Activated CD8-positive, alpha-beta memory T cell treated with anti-CD3 and anti-CD28 coated beads, Interleukin-2, amount 50 U/mL, for 1 hour (primary cell): ENCODE data around the gene ATRNL1.
"Not testable (repeated sequence)": the region's sequence is repeated elsewhere in the genome, so short reads cannot be mapped to it uniquely, and the experiment has no call there.

ENCODE experiments used
- DNase-seq: peaks from one replicate; pipeline ENCODE4 v3.0.0-alpha.2; 2020; ENCODE audit errors: extremely low read depth

Gene ATRNL1

DNA sequence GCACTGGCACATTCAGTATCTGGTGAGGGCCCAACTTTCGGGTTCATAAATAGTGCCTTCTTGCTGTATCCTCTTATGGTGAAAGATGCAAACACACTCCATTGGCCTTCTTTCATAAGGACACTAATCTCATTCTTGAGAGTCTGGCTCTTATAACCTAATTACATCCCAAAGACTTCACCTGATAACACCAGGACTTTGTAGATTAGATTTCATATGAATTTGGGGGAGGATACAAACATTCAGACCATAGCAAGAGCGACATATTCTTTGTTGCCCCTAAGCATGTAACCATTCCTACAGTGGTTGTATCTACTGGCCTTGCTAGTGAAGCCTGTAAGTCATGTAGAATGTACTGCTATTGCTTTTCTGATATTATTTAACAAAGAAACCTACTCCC lies 654.6 kb downstream of the ATRNL1 start:
- DNase-seq: no peak

DNA sequence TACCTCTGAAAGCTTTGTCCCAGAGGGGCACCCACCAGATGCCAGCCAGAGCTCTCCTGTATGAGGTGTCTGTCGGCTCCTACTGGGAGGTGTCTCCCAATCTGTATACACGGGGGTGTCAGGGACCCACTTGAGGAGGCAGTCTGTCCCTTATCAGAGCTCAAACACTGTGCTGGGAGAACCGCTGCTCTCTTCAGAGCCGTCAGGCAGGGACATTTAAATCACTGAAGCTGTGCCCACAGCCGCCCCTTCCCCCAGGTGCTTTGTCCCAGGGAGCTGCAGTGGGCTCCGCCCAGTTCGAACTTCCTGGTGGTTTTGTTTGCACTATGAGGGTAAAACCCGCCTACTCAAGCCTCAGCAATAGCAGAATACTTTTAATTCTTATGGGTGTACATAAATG lies 665.3 kb downstream of the ATRNL1 start:
- not testable (repeated sequence) for DNase-seq

DNA sequence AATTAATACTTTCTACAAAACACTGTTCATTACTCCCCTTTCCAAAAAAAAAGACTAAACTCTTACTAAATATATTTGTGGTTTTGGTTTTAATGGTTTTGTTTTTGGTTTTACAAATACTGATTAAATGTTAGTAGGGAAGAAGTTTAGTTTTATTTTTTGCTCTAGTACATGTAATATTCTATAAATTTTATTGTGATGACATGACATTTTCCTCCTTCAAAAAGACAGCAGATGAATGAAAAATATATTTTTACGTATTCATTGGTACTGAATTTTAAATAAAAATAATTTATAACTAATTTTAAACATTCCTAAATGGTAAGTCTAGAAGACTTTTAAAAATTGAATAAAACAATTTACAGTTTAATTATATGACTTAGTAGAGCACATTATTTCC lies 667.0 kb downstream of the ATRNL1 start:
- no peak for DNase-seq

GRCh38 chr10:115761166-115761565 lies 668.0 kb downstream of the ATRNL1 start:
- no peak for DNase-seq

DNA sequence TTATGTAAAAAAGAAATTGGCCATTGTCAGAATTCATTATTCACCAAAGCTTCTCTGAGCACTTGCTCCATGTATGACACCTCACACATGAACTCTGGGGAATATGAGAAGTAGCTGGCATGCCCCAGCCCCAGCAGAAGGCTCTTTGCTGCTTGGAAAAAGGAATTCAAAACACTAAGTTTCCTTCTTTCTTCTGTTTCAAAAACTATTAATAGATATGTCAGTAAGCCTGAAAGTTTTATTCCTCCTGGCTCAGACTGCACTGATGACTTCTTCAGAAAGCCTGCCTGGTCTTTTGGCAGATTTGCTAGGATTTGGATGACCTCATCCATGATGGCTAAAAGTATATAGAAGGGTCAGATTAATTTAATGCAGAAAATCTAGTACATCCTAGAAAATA lies 668.9 kb downstream of the ATRNL1 start:
- DNase-seq: no peak

- DNase-seq: no peak
Observed at GRCh38 chr10:115771755-115772154, 678.6 kb downstream of the ATRNL1 start.

DNA sequence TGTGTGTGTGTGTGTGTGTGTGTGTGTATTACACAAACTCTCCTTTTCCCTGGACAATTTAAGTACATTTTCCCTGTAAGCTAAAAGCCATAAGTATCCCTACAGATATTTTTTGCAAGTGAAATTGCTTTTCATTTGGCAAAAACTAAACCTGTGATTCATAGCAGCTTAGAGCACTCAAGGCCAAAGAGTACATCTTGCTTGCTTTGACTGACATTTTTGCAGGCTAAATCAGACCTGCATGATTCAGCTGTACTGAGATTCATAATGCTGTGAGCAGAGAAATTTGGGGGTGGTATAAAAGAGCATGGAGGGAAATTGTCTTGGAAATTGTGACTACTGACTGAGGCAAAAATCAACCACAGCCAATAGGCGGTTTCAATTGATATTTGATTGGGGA lies 679.4 kb downstream of the ATRNL1 start:
- DNase-seq: no peak

DNA sequence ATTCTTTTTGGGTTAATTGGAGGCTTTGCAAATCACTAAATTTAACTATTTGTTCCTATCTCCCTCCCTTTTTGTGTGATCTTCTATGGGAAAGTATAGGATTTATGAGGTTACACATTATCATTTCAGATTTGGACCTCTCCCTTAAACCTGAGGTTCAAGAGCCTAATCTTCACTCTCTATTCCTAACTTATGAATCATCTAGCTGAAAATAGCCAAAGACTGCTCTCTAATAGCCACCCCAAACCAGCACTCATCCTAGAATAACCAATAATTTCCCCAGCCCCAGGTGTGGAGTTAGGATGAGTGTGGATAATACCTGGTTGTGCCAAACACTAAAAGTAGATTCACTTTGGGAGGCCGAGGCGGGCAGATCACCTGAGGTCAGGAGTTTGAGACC lies 680.7 kb downstream of the ATRNL1 start:
- DNase-seq: no peak

DNA sequence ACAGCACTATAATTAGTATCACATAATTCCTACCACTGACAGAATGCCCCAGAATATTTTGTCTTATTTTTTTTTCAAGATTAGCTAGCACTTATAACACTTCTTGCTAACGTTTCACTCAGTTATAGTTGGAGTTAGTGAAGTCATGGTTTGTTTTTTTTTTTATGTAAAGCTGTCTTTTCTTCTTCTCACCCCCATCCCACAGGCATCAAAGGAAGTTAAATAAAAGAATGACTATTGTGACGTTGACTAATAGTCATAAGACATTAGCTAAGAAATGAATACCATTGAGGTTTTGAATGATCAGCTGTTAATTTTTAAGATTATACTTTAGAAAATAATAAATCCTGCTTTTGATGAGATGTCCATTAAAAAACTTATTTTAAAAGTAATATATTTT lies 681.6 kb downstream of the ATRNL1 start:
- DNase-seq: no peak

GRCh38 chr10:115777646-115778045 lies 684.5 kb downstream of the ATRNL1 start:
- DNase-seq: no peak

GRCh38 chr10:115790220-115790619 lies 697.1 kb downstream of the ATRNL1 start:
- DNase-seq: no peak

DNA sequence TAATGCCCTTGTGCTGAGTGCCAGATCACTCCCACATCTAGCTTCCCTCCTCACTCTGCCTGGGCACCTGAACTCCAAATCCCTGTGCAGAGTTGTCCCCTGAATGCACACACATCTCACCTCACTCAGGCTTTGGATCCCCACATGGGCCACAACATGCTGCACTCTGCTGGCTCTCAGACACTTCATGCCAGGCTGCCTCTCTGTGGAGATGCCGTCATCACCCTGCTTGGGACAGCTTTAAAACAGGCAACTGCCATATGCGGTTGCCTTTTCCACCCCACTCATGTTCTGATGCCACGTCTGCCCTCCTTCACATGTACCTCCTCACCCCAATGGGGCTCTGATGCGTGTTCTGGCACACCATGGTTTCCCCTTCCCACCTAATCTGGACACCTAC lies 702.8 kb downstream of the ATRNL1 start:
- no peak for DNase-seq

DNA sequence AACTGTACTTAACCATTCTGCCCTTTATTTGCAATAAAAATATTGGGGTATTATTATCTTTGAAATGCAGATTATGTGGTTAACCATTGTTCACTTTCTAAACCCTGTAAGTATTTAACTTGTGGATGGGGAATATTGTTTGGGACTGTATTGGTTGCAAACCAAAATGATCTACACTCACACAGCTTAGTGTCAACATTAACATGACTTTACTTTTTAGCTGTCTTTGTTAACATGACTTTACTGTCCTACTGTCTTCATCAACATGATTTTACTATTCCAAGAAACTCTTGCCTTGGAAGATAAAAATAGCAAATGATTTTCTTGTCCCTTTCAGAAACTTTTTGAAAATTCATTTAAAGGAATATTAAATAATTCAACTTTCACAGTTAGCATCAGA lies 708.3 kb downstream of the ATRNL1 start:
- DNase-seq: no peak

GRCh38 chr10:115801992-115802391 lies 708.8 kb downstream of the ATRNL1 start:
- DNase-seq: no peak

GRCh38 chr10:115802911-115803310 lies 709.7 kb downstream of the ATRNL1 start:
- no peak for DNase-seq

DNA sequence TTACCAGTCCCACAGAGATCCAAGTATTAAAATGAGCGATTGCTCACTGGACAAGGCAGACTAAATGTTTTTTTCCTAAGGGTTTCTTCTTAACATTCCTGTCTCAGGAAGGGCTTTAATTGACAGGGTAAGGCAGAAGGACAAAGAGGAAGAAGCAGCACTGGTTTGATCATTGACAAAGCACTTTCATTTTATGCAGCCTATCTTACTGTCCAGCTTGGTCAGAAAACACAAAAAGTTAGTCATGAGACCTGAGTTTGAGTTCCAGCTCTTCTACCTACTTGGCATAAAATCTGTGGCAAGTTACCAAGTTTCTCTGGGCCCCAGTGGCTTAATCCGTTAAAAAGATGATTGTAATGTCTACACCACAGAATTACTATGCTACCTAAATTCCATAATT lies 721.4 kb downstream of the ATRNL1 start:
- no peak for DNase-seq

DNA sequence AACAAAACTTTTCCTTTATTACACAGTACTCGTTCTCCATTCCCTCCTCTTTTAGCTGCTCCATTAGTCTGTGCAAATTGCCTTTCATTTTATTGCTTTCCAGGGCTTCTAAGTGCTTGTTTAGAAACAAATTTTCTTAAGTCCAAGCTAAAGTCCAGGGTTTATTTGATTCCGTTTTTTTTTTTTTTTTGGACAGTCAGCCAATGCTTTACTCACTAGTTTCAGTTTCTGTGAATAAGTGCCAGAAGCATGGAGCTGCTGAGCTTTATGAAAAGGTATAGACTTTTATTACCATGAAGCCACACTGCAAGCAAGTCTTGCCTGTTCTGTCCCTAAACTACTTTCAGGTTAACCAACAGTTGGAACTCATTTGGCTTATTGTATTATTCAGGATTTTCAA lies 724.8 kb downstream of the ATRNL1 start:
- DNase-seq: no peak

GRCh38 chr10:115826396-115826795 lies 733.2 kb downstream of the ATRNL1 start:
- DNase-seq: no peak

DNA sequence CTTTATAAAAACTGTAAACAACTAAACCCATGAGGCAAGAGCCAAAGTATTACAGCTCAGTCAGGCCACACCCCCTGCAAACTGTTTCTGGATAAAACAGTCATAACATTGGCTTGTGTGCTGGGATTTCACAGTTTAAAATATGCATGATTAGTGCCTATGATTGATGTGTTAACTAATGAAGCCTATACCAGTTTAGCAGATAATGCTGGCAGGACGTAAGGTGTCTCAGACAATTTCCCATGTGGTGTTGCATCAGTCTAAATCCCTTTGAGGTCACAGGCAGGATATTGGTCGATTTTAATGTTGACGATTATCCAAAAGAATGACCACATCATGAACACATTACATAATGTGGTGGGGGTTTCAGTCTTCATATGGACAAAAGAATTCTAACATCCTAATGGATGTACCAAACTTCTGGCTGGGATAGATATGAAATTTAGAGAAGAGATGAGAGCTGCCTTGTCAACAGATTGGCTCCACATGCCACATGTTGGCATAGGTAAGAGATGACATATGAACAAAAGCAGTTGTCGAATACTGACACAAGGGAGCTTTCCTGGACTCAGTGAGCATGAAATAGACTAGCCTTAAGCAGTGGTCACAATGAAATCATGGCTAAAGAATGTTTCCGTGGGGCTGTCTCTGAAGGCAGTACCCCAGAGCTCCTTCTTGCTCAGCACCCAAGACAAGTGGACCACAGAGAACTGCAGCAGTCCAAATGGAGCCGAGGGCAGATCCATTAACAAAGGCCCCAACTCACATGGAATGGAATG lies 734.3 kb downstream of the ATRNL1 start:
- DNase-seq: no peak

DNA sequence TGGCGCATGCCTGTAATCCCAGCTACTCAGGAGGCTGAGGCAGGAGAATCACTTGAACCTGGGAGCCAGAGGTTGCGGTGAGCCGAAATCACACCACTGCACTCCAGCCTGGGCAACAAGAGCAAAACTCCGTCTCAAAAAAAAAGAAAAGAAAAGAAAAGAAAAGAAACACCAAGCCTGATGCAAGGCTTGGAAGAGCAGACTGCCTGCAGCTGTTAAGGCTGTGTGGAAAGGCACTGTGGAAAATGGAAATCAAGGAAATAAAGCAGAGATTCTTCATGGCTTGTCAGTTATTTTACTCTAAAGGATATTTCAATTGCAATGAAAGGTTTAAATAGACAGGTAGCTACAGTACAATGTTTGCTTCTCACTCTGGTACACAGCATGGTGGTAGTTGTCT lies 735.0 kb downstream of the ATRNL1 start:
- DNase-seq: not testable (repeated sequence)

DNA sequence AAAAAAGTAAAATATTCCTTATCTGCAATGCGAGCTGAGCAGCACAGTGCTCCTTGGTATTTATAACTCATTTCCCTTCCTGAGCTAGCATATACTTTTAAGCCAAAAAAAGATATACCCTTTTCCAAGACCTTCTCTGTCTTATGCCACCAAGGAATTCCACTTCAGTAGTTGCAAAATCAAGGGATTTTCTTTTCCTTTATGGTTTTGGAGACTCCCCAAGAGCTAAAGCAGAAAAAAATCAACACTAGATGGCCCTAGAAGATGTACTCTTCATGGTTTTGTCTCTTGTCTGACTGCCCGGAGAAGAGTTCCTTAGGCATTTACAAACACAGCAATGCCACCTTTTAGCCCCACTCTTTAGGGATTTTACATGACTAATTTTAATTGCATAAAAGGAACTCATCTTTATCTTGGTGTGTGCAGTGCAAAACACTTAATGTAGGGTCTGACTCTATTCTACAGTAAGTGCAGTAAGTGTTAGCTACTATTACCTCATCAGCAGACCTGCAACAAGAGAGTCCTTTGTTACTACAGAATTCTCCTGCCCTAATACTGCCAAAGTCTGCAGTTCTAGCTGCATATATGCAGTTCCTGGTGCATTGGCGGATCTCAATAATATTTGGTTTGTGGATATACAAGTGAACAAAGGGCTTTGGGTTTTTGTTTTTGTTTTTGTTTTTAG lies 736.5 kb downstream of the ATRNL1 start:
- DNase-seq: no peak

DNA sequence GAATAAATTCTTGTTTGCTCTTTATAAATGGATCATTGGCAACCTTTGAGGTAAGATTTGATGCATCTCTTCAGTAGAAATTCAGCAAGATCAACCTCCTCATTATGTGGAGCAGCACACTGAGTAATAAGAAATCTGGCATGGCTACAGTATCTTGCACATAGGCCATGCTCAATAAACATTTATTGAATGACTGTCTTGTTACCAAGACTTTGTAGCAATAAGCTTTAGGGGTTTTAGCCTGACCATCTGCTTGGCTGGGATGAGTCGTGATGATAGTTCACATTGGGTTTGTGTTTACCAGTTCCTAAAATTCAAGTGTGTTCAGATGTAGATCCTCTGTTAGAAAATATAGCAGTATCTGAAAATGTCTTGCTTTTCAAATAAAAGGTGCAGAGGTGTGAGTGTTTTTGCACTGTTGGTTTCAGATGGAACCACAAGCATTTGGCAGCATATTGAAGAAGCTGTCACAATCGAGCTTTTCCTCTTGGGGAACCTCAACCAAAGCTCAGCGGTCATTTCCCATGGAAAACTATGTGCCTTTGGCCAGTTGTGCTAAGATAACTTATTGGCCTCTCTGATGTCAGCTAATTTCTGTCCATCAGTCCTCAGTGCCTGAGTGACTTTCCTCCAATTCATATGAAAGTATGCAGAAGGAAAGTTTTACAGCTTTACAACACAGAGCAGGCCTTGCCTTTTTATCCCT lies 737.3 kb downstream of the ATRNL1 start:
- DNase-seq: no peak

DNA sequence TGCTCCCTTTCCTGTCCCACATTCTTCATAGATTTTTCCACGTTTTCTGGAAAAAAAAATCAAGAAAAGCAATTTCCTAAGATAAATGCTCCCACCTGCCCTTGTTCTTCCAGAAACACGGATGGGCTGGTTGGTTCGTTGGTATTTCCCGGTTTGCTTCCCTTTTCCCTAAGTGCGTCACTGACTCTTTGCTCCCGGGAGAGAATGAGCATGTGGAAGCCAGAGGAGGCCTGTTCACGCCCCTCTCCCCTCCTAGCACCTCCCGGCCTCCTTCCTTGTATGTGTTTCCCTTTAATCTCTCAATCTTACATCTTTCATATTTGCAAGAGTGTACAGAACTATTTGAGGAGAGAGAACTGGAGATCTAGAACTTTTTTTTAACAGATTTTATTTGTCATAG lies 737.9 kb downstream of the ATRNL1 start:
- DNase-seq: no peak
